ENCODE data around the gene GDF7.

Gene GDF7

GRCh38 chr2:20669562-20670314 lies 2.8 kb downstream of the GDF7 start:
- Histone ChIP-seq H3K27me3 (peaks cover 99% of the 10 kb centered on the region), H3K9me3 (no peaks in the 10 kb centered on the region), H3K36me3 (no peaks in the 10 kb centered on the region), H3K27ac (no peak overlapping the region), H3K4me3 (ENCODE audit: low read depth in 1 of 2, low read length in 1 of 2) (peak overlapping the region in 1 of 2 experiments; percentile 31), H3K4me1 (ENCODE audit: control insufficient read depth in 1 of 2, insufficient read depth in 1 of 2, low read depth in 1 of 2, low read length in 1 of 2) (peaks cover 38 to 45% of the 10 kb centered on the region in 2 experiments)
- TF ChIP-seq CTCF (IDR thresholded peaks at IDR 0.05) = no peak

- Histone ChIP-seq H3K9me3 (no peaks in the 10 kb centered on the region), H3K36me3 (no peaks in the 10 kb centered on the region), H3K27ac (no peak overlapping the region), H3K27me3 (peaks cover 99% of the 10 kb centered on the region), H3K4me1 (ENCODE audit: control insufficient read depth in 1 of 2, insufficient read depth in 1 of 2, low read depth in 1 of 2, low read length in 1 of 2) (peaks cover 36 to 45% of the 10 kb centered on the region in 2 experiments), H3K4me3 (ENCODE audit: low read depth in 1 of 2, low read length in 1 of 2) (peak overlapping the region in 1 of 2 experiments; percentile 31)
- TF ChIP-seq CTCF (IDR thresholded peaks at IDR 0.05) = no peak
These were observed 3.5 kb downstream of the GDF7 start for GRCh38 chr2:20670315-20671035.

- Histone ChIP-seq H3K27ac (no peak overlapping the region), H3K4me1 (ENCODE audit: control insufficient read depth in 1 of 2, insufficient read depth in 1 of 2, low read depth in 1 of 2, low read length in 1 of 2) (peaks cover 29 to 43% of the 10 kb centered on the region in 2 experiments), H3K9me3 (no peaks in the 10 kb centered on the region), H3K4me3 (ENCODE audit: low read depth in 1 of 2, low read length in 1 of 2) (no peak overlapping the region), H3K27me3 (peaks cover 96% of the 10 kb centered on the region), H3K36me3 (no peaks in the 10 kb centered on the region)
- TF ChIP-seq CTCF (IDR thresholded peaks at IDR 0.05) = no peak
These were observed 4.2 kb downstream of the GDF7 start for GRCh38 chr2:20671036-20671735.

- H3K4me1 ChIP-seq (ENCODE audit: control insufficient read depth in 1 of 2, insufficient read depth in 1 of 2, low read depth in 1 of 2, low read length in 1 of 2) = peaks cover 24 to 38% of the 10 kb centered on the region in 2 experiments
- no peaks in the 10 kb centered on the region for H3K9me3 ChIP-seq
- no peak overlapping the region for H3K27ac ChIP-seq
- H3K4me3 ChIP-seq (ENCODE audit: low read depth in 1 of 2, low read length in 1 of 2) = peak overlapping the region; percentile 22 to 52
- H3K27me3 ChIP-seq = peaks cover 91% of the 10 kb centered on the region
- no peaks in the 10 kb centered on the region for H3K36me3 ChIP-seq
- no peak for TF ChIP-seq CTCF (IDR thresholded peaks at IDR 0.05)
These were observed 4.8 kb downstream of the GDF7 start for GRCh38 chr2:20671736-20672080.

GRCh38 chr2:20672201-20672951 lies 5.4 kb downstream of the GDF7 start:
- no peak for TF ChIP-seq CTCF (IDR thresholded peaks at IDR 0.05)
- H3K36me3 ChIP-seq = no peaks in the 10 kb centered on the region
- H3K4me1 ChIP-seq (ENCODE audit: control insufficient read depth in 1 of 2, insufficient read depth in 1 of 2, low read depth in 1 of 2, low read length in 1 of 2) = peaks cover 19 to 38% of the 10 kb centered on the region in 2 experiments
- no peaks in the 10 kb centered on the region for H3K9me3 ChIP-seq
- H3K4me3 ChIP-seq (ENCODE audit: low read depth in 1 of 2, low read length in 1 of 2) = peak overlapping the region; percentile 22 to 52
- peaks cover 85% of the 10 kb centered on the region for H3K27me3 ChIP-seq
- H3K27ac ChIP-seq = no peak overlapping the region

Data from neutrophil (primary cell).